Aorta (tissue), 5 donors: ENCODE data around the gene CCDC175. TPM values are rescaled to one million over a fixed set of nuclear protein-coding genes. Genes with fewer than 3 reads are reported as not detected.

Experiments
- ATAC-seq: fragments of 200-7000 bp; cut with Tn5 transposase; one replicate; pipeline ENCODE4 v1.9.1; 2022; ENCODE audit warnings: moderate library complexity; ENCODE audit not compliant: low FRiP score
- DNase-seq, 2 donors: peaks; one replicate each; pipeline ENCODE4 v3.0.0-alpha.2; 2020
- H3K27ac ChIP-seq, 2 donors: one replicate each; pipeline ENCODE4 v1.5.1; 2013; ENCODE audit warnings: low read length in 2 of 2, mild to moderate bottlenecking in 2 of 2, moderate library complexity in 2 of 2, control low read depth in 1 of 2, inconsistent platforms in 1 of 2, low read depth in 1 of 2
- H3K27me3 ChIP-seq, 2 donors: one replicate each; pipeline ENCODE4 v1.6.1; 2013; ENCODE audit warnings: control low read depth in 1 of 2, low read length in 1 of 2, mild to moderate bottlenecking in 1 of 2, moderate library complexity in 1 of 2; ENCODE audit not compliant: insufficient read depth in 2 of 2, control insufficient read depth in 1 of 2
- H3K36me3 ChIP-seq, 2 donors: one replicate each; pipeline ENCODE4 v1.6.1; 2013; ENCODE audit warnings: control low read depth in 1 of 2, low read length in 1 of 2, mild to moderate bottlenecking in 1 of 2; ENCODE audit not compliant: insufficient read depth in 2 of 2, control insufficient read depth in 1 of 2
- H3K4me1 ChIP-seq, 2 donors: one replicate each; pipeline ENCODE4 v1.6.1; 2013; ENCODE audit warnings: low read length in 2 of 2, control low read depth in 1 of 2, mild to moderate bottlenecking in 1 of 2, moderate library complexity in 1 of 2; ENCODE audit not compliant: insufficient read depth in 2 of 2, control insufficient read depth in 1 of 2
- H3K4me3 ChIP-seq, 2 donors: one replicate each; pipeline ENCODE4 v1.5.1; 2013; ENCODE audit warnings: low read length in 2 of 2, control low read depth in 1 of 2, mild to moderate bottlenecking in 1 of 2
- H3K9me3 ChIP-seq: one replicate; pipeline ENCODE4 v1.6.1; 2013; ENCODE audit warnings: mild to moderate bottlenecking, low read length; ENCODE audit not compliant: control insufficient read depth
- WGBS, 2 donors: extraction: QIAGEN DNeasy Blood & Tissue Kit; methylation state at CpG; one replicate each; pipeline ENCODE4 v1.1.7; 2013; 5-methylcytosine and 5-hydroxymethylcytosine counted together
- intact Hi-C, 2 donors: fragments of 100-400 bp; cut with DNase I; formaldehyde crosslinking; loops; one replicate each; pipeline versions ENCODE4 v1.14.2 to v1.15.0; 2022
- polyA plus RNA-seq, 2 donors: library from polyadenylated mRNA; stranded (reverse); fragments of 200-250 nt; gene quantifications; one replicate each; pipeline ENCODE4 v1.2.3, GENCODE V29; 2013
- total RNA-seq, 2 donors: library from RNA; stranded (reverse); fragmentation: NEBNext Ultra II Directional; extraction: Animal tissue kit (Norgen Biotek cat#: 25700); gene quantifications; one replicate each; pipeline ENCODE4 v1.2.1, GENCODE V29; 2021
- donor health status: healthy with polysubstance abuse.
- donor health status: Bipolar disorder and iron deficiency.
- donor health status: DM: no; HTN: no; CAD: no.
- donor health status: DM: no; HTN: no; CAD: no.
- donor health status: DM: yes; HTN: yes; CAD: no.

The CCDC175 gene
- total and polyA plus RNA-seq, 4 donors, result 0.71 to 1.1 TPM; not detected in 2

DNA sequence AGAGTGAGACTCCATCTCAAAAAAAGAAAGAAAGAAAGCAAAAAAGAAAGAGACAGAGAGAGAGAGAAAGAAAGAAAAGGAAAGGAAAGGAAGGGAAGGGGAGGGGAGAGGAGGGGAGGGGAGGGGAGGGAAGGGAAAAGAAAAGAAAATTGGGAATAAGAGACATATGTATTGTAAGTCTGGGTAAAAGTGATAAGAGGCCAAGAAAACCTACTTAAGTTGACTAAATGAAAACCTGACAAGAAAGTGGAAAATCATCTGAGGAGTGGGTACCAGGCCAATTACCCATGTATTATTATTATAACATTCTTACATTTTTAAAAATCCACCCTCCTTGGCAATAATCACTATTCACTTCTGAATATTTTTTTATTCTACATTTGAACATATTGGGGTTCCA, 46.3 kb downstream of the CCDC175 start:
- Histone ChIP-seq H3K4me1 (no peaks in the 10 kb centered on the region), H3K27me3 (no peaks in the 10 kb centered on the region), H3K36me3 (no peaks in the 10 kb centered on the region), H3K9me3 (peaks cover 5% of the 10 kb centered on the region), H3K4me3 (no peak overlapping the region), H3K27ac (no peak overlapping the region)
- ATAC-seq, result no peak
- intact Hi-C loops, result no loop called here
- DNase-seq, result no peak

DNA sequence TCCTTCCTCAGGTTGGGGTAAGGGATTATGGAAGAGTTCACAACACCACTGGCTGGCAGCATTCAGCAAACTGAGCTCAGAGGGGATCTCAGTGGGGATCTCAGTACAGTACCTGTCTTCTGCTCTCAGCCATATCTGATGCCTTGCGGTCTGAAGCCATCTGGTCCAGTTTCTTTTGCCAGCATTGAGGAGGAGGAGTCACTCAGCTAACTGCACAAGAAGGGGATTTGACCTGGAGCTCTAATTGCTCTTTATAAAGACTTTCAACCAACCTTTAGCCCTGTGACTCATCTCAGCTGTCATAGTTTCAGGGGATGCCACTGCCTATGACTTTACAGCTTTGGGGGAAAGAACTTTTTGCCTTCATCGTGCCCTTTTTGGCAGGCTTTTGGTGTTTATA, 47.4 kb downstream of the CCDC175 start:
- Histone ChIP-seq H3K4me1 (no peaks in the 10 kb centered on the region), H3K27ac (no peak overlapping the region), H3K4me3 (no peak overlapping the region), H3K27me3 (no peaks in the 10 kb centered on the region), H3K36me3 (no peaks in the 10 kb centered on the region), H3K9me3 (peaks cover 5% of the 10 kb centered on the region)
- WGBS, 2 donors, result 83 to 88% methylated on average over 2 of the region's 2 CpGs
- intact Hi-C loops, result no loop called here
- ATAC-seq (no peak), DNase-seq (no peak)

DNA sequence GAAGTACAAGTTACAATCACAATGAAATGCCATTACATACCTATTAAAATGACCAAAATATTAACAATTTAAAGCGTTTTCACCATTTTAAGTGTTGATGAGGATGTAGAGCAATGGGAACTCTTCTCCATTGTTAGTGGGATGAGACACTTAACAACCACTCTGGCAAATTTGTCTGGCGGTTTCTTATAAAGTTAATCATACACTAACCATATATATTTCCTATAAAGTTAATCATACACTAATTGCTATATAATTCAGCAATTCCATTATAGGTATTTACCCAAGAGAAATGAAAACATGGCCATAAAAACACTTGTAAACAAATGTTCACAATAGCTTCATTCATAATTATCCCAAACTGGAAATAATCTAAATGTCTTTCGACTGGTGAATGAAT, 56.4 kb downstream of the CCDC175 start:
- H3K27me3 ChIP-seq, result no peaks in the 10 kb centered on the region
- no peaks in the 10 kb centered on the region for H3K36me3 ChIP-seq
- no peak overlapping the region for H3K4me3 ChIP-seq
- intact Hi-C loops, result no loop called here
- no peaks in the 10 kb centered on the region for H3K9me3 ChIP-seq
- DNase-seq (no peak), ATAC-seq (no peak)
- no peak overlapping the region for H3K27ac ChIP-seq
- H3K4me1 ChIP-seq, result no peaks in the 10 kb centered on the region
- WGBS, 2 donors, result 90 to 92% methylated on average over 3 of the region's 3 CpGs

DNA sequence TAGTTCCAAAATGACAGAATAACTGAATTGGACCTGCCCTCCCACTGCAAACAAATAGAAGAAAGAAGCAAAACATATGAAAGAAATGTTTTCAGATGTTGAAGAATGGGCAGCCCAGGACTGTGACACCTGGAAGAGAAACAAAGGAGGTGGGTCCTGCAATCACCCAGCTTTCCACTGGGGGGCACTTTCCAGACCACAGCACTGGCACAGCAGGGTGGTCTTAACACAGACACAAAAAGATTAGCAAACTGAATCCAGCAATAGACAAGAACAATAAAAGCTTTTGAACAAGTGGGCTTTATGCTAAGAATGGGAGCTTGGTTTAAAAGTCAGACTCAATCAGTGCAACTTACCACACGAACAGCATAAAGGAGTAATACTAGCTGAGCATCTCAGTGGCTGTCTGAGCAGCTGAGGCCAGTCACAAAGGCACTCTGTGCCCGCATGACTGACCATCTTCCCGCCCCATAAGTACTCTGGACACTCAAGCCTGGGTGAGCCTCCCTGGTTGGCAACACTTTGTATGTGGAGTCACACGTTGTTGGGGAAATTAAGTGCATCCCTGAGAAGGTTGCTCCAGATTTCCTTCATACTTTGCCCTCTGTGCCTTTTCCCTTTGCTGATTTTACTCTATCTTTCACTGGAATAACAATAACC, 64.6 kb downstream of the CCDC175 start:
- no peak for ATAC-seq
- intact Hi-C loops, result no loop called here
- 81 to 86% methylated on average over 4 of the region's 4 CpGs for WGBS, 2 donors

DNA sequence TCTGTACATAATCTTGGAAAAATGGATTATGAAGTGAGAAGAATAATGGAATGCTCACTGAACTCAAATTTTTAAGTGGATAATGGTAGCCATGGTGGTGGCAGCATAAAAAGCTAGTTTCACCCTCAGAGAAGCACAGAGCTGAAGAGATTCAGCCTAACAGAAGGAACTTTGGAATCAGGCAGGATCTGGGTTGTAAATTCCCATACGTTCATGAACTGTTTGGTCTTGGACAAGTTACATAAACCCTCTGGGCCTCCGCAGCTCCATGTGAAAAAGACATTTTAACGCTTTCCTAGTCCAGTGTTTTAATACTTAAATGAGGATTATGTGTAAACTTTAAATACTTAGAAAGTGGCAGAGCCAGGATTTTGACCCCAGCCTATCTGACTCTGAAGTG, 65.6 kb downstream of the CCDC175 start:
- intact Hi-C loops, result no loop called here
- H3K27ac ChIP-seq, result no peak overlapping the region
- no peak for ATAC-seq
- no peaks in the 10 kb centered on the region for H3K9me3 ChIP-seq
- DNase-seq, result no peak
- H3K36me3 ChIP-seq, result no peaks in the 10 kb centered on the region
- H3K4me1 ChIP-seq, result no peaks in the 10 kb centered on the region
- H3K27me3 ChIP-seq, result no peaks in the 10 kb centered on the region
- 47 to 48% methylated on average over 3 of the region's 3 CpGs for WGBS, 2 donors
- no peak overlapping the region for H3K4me3 ChIP-seq

More for the DNA sequence above, 64.6 kb downstream of the CCDC175 start:
- DNase-seq, result no peak
- H3K9me3 ChIP-seq, result no peaks in the 10 kb centered on the region
- no peaks in the 10 kb centered on the region for H3K4me1 ChIP-seq
- no peak overlapping the region for H3K4me3 ChIP-seq
- H3K36me3 ChIP-seq, result no peaks in the 10 kb centered on the region
- no peak overlapping the region for H3K27ac ChIP-seq
- H3K27me3 ChIP-seq, result no peaks in the 10 kb centered on the region

DNA sequence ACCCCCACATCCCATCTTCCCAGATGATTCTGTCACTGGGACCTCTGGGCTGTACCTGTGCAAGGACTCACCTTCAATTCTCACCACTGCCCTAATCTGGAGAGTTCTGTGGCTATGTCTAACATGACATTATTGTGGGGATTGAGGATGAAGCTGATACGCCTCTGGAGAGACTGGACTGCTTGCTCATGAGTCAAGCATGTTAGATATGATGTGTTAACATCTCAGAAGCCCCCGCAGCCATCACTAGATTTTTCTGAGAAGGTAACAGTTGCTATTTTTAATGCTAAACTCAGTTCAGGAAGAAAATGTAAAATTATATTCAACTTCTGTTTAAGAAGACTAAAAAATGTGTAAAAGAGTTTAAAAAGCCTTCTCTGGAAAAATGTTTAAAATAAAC, 66.6 kb downstream of the CCDC175 start:
- 82 to 84% methylated on average over 2 of the region's 2 CpGs for WGBS, 2 donors
- H3K9me3 ChIP-seq, result no peaks in the 10 kb centered on the region
- H3K27ac ChIP-seq, result no peak overlapping the region
- no peaks in the 10 kb centered on the region for H3K4me1 ChIP-seq
- no peak overlapping the region for H3K4me3 ChIP-seq
- intact Hi-C loops, result no loop called here
- no peak for DNase-seq
- no peaks in the 10 kb centered on the region for H3K27me3 ChIP-seq
- no peaks in the 10 kb centered on the region for H3K36me3 ChIP-seq
- ATAC-seq, result no peak

DNA sequence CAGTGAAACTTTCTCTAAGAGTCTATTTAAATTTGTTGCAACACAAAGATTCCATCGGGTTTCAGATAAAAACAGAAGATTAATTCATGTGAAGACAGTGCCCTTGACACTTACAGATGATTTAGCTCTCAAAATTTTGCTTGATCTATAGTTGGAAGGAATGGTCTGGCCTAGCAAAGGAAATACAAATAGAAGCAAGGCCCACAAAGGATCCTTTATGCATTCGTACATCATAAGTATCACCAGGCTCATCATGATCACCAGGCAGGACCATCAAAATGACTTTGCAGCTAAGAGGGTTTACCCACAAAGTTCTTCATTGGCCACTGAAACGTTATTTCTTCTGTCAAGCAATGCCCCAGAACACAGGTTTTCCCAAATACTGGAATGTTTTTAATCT, 67.5 kb downstream of the CCDC175 start:
- no peak for DNase-seq
- Histone ChIP-seq H3K9me3 (no peaks in the 10 kb centered on the region), H3K4me1 (no peaks in the 10 kb centered on the region), H3K36me3 (no peaks in the 10 kb centered on the region), H3K27ac (no peak overlapping the region), H3K4me3 (no peak overlapping the region), H3K27me3 (no peaks in the 10 kb centered on the region)
- intact Hi-C loops, result loop anchor here (5.0 to 10.0 kb wide), 4 partner anchors 66 to 388 kb away; partner anchors contain the start of gene CCDC175 (in 1 of the 2)
- no peak for ATAC-seq
- 80 to 81% methylated on average over 3 of the region's 3 CpGs for WGBS, 2 donors

DNA sequence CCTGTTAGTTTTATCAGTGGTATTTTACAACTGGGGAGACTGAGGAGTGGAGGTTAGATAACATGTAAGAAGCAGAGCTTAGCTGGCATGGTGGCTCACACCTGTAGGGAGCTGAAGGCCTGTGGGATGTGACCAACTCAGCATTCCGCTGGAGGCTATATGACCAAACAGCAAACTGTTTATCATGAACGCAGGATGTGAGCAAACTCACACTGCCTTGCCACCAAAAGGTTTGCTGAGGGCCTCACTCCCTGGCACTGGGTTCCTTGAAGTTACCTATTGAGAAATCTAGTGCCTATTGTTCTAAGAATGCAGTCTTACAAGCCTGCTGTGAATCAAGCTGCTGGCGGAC, 68.9 kb downstream of the CCDC175 start:
- H3K9me3 ChIP-seq, result no peaks in the 10 kb centered on the region
- H3K27me3 ChIP-seq, result no peaks in the 10 kb centered on the region
- intact Hi-C loops, result loop anchor here (5.0 to 10.0 kb wide), 4 partner anchors 67 to 390 kb away; partner anchors contain the start of gene CCDC175 (in 1 of the 2)
- H3K27ac ChIP-seq, result no peak overlapping the region
- no peaks in the 10 kb centered on the region for H3K4me1 ChIP-seq
- H3K36me3 ChIP-seq, result peaks cover 2 to 4% of the 10 kb centered on the region in 2 donors
- DNase-seq, result no peak
- no peak for ATAC-seq
- no peak overlapping the region for H3K4me3 ChIP-seq
- WGBS, 2 donors, result 94 to 95% methylated on average over 3 of the region's 3 CpGs

DNA sequence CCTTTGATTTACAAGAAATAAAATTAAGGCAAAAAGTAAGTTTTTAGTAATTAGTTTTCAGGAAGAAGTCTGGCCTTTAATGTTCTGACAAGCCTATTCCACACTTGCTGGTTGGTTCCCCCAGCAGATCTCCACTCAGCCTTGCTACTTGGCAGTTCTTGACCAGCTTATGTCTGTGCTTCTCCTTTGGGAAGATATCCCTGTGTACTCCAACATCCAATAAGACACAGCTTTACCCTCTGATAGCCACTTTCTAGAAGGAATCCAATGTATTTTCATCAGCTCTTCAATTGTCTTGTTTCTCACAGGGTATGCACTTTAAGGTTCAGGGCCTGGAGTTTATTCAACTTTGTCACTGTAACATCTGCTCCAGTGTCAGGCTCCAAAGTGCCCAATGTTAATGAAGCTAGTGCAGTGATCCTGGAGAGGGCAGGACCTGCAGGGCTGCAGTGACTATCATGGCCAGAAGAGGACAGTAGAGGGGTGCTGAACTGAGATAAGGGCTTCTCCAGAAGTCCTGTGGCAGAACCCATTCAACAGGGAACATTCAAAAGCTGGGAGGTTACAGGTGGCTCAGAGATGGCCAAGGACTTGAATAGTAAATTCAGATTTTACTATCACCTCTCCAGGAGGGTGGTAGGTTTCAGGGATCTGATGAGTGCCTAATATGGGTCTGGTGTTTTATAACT, 69.4 kb downstream of the CCDC175 start:
- peak; percentile 56 to 76 for DNase-seq

More for the DNA sequence above, 69.4 kb downstream of the CCDC175 start:
- Histone ChIP-seq H3K36me3 (peaks cover 2 to 4% of the 10 kb centered on the region in 2 donors), H3K27ac (no peak overlapping the region), H3K4me1 (no peaks in the 10 kb centered on the region), H3K9me3 (no peaks in the 10 kb centered on the region), H3K27me3 (no peaks in the 10 kb centered on the region), H3K4me3 (no peak overlapping the region)
- ATAC-seq, result peak; percentile 68
- intact Hi-C loops, result loop anchor here (5.0 to 10.0 kb wide), 4 partner anchors 68 to 390 kb away; partner anchors contain the start of gene CCDC175 (in 1 of the 2)
